Central memory CD4-positive, alpha-beta T cell (primary cell): ENCODE measurements around the gene TESK2.
"Not testable (repeated sequence)": the region's sequence is repeated elsewhere in the genome, so short reads cannot be mapped to it uniquely, and the experiment has no call there.

ENCODE experiments used
- DNase-seq: peaks from one replicate; pipeline ENCODE4 v3.0.0; 2022

TESK2 gene

DNA sequence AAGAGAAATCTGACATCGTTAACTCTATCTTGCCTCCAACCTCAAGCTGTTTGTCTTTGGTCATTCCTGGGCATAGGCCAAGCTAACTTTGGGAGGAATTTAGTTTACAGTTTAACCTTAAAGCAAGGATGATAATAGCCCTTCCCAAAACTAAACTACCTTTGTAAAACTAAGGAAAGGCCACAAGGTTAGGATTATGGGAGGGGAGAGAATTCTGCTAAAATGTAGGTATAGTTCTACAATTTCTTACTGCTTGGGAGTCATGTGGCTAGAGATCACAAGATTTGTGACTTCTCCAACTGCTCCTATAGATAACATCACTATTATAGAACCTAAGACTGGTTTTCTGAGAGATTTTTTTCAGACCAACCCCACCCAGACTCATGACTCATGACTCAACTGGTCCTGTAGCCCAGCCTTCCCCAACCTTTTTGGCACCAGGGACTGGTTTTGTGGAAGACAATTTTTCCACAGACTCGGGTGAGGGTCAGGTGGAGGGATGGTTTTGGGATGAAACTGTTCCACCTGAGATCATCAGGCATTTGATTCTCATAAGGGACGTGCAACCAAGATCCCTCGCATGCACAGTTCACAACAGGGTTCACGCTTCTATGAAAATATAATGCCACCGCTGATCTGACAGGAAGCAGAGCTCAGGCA lies 80.0 kb downstream of the TESK2 start:
- DNase-seq = no peak

DNA sequence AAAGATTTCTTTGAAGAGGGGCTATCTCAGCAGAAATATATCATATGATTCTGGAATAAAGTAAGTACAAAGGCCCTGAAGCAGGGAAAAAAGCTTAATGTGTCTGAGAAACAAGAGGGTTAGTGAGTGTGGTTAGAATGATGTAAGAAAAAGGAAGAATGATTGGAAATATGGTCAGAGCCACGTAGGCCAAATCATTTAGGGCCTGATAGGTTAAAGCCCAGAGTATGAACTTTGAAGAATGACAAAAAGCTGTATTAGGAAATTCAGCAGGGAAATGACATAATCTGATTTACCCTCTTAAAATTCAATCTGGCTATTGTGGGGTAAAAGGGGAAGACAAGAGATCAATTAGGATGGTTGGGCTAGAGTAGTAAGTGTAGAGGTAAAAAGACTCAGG lies 81.7 kb downstream of the TESK2 start:
- no peak for DNase-seq

DNA sequence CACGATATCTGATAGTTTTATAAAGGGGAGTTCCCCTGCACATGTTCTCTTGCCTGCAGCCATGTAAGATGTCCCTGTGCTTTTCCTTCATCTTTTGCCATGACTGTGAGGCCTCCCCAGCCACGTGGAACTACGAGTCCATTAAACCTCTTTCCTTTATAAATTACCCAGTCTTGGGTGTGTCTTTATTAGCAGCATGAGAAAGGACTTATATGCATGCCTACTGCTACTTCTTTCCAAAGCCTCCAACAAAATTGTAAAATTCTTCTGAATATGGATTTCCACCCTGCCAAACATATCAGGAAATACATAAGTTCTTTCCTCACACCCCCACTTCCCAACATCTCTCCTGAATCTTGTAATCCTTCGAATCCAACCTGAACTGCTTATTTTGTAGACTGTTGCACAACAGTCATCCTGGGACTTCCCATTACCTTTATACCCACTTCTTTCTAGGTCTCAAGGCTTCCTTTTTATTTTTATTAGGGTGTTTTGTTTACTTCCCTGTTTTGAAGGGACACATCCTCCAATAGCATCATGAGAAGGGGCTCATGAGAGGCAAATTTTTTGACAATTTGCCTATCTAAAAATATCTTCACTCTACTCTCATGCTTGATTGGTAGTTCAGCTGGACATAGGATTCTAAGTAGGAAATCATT lies 83.2 kb downstream of the TESK2 start:
- DNase-seq = no peak

DNA sequence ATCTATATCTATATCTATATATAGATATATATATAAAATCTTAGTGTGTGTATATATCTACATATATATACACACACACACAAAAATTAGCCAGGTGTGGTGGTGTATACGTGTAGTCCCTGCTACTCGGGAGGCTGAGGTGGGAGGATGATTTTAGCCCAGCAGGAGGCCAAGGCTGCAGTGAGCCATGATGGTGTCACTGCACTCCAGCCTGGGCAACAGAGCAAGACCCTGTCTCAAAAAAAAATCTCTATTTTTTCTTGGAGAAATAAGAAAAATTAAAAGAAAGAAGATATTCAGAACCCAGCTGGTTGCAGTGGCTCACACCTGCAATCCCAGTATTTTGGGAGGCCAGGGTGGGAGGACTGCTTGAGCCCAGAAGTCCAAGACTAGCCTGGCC lies 85.3 kb downstream of the TESK2 start:
- no peak for DNase-seq

DNA sequence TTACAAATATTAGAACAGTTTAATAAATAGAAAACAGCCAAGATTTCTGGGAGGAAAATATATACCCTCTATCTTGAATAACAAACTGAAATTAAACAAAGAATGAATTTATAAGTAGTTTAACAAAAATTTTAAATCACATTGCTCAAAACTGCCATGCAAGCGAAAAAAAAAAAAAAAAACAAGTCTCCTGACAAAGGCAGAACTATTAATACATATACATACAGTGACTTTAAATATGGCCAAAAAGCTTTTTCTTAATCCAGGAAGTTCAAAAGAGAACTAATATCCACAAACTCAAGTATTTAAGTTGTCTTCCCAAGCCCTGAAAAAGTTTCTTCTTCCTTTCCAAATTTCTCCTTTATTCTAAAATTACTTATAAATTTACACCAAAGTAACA lies 87.2 kb downstream of the TESK2 start:
- no peak for DNase-seq

DNA sequence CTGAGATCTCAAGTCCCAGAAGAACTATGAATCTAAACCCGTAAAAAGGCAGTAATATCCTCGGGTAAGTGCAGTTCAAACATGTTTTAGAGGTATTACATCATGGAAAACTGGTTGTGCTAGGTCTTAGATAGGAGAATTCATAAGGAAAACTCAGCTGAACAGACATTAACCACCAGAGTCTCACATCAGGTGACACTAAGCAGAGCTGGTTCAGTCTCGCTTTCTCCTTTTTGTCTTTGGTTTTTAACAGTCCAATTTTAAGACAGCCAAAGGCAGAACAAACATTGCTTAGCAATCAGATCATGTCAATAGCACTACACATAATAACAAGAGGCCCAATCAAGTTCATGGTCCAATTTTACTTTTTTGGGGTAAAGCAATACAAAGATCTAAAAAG lies 87.7 kb downstream of the TESK2 start:
- DNase-seq = no peak

DNA sequence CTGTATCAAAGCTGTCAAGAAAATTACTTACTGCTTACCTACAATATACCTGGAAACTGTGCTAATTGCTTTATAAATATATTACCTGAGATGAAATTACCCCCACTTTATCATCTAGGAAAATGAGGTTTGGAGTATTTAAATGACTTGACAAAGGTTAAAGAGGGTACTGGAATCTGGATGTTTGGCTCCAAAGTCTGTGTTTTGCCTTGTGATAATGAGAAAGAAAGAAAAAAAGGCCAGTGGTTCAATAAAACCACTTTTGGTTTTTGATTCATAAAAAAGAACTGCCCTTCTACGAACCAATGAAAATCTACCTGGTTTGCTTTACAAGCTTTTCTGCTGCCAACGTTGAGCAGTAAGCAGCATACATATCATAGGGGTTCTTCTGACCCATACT lies 89.4 kb downstream of the TESK2 start:
- no peak for DNase-seq

DNA sequence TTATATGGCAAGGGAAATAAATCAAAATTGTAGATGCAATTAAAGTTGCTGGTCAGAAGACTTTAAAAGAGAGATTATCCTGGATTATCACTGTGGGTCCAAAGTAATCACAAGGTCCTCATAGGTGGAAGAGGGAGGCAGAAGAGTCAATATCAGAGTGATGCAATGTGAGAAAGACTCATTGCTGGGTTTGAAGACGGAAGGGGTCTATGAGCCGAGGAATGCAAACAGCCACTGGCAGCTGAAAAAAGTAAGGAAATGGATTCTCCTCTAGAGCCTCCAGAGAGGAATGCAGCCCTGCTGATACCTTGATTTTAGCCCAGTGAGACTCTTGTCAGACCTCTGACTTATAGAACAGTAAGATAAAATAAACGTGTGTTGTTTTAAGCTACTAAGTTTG lies 90.9 kb downstream of the TESK2 start:
- no peak for DNase-seq

DNA sequence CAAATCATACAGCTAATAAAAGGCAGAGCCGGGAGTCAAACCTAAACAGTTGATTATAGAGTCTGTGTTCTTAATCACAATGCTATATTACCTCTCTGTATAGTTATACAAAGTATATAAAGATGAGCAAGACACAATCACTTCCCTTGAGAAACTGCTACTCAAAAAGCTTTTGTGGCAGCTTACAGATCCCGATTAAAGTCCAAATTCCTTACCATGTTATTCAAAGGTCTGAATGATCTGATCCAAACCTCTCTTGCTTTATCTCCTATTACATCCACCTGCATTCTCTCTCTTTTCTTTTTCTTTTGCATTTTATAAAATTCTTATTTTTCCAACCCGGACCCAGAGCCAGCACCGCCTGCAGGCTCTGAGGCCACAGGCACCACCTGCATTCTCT lies 93.7 kb downstream of the TESK2 start:
- no peak for DNase-seq

DNA sequence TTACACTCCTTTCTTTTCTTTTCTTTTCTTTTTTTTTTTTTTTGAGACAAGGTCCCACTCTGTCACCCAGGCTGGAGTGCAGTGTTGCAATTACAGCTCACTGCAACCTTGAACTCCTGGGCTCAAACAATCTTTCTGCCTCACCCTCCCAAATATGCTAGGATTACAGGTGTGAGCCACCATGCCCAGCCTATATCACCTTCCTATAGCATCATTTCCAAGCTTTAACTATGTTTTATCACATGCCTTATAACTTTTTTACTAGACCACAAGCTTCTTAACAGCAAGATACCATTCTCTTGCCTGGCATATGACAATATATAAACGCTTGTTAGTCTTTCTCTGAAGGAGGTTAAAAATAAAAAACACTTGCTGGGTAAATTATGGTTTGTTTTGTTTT lies 95.4 kb downstream of the TESK2 start:
- no peak for DNase-seq

DNA sequence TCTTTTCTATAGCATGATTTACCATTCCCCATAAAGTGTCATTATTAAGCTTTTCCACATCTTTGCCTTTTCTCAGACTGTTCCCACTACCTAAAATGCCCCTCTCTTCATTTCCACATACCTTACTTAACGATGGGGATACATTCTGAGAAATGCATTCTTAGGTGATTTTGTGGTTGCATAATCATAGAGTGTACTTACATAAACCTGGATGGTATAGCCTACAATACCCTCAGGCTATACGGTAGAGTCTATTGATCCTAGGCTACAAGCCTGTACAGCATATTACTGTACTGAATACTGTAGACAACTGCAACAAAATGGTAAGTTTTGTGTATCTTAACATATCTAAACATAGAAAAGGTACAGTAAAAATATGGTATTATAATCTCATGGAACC lies 95.9 kb downstream of the TESK2 start:
- DNase-seq = no peak

DNA sequence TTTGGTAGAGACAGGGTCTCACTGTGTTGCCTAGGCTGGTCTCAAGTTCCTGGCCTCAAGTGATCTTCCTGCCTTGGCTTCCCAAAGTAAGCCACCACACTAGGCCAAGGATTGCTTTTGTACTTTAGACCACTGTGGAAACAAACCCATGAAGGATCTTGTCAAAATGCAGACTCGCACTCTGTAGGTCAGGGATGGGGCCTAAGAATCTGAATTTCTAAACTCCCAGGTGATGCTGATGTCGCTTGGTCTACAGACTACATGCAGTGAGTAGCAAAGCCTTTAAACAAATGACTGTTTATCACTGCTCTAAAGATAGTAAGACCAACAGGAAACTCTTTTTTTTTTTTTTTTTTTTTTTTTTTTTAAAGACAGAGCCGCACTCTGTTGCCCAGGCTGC lies 96.6 kb downstream of the TESK2 start:
- DNase-seq = no peak

DNA sequence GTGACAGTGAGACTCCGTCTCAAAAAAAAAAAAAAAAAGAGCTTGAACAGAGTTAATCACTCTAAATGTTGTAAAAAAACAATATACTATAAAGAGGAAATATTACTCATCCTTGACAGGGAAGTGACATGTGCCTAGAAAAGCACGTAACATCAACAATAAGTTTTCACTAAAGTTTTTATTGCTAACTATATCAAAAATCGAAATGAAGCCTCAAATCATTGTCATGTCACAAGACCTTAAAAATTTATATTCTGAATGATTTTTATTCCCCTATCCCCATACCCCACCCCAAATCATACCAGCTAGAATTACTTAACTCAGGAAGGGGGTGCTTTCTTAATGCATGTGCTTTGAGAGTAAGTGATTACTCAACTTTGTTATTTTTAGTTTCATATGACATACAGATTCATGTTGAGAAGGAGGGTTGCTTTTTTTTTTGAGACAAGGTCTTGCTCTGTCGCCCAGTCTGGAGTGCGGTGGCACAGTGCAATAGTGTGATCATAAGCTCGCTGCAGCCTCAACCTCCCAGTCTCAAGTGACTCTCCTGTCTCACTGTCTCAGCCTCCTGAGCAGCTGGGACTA lies 97.2 kb downstream of the TESK2 start:
- DNase-seq = no peak

DNA sequence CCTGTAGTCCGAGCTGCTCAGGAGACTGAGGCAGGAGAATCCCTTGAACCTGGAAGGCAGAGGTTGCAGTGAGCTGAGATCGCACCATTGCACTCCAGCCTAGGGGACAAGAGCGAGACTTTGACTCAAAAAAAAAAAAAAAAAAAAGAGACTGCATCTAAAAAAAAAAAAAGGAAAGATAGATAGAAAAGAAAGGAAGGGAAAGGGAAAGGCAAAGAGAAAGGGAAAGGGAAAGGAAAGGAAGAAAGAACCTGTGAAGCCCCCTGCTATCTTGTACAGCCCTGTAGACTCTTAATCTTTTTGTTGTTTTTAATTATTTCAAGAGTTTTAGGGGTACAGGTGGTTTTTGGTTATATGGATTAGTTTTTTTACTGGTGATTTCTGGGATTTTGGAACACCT lies 104.7 kb downstream of the TESK2 start:
- no peak for DNase-seq

DNA sequence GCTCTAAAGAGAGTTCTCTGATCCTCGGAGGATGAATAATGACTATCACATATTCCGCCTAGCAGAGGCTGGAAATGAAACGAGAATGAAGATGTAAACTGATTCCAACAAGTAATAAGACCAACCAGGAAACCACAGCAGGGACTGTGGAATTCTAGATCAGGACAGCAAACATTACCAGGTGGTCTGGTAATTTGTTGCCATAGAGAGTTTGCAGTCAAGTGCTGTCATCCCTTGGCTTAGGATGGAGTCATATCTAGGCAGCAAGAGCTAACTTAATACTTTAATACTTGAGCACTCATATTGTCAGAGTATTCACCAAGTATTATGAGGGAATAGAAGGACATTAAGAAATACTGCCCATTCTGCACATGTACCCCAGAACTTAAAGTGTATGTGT lies 105.7 kb downstream of the TESK2 start:
- no peak for DNase-seq

DNA sequence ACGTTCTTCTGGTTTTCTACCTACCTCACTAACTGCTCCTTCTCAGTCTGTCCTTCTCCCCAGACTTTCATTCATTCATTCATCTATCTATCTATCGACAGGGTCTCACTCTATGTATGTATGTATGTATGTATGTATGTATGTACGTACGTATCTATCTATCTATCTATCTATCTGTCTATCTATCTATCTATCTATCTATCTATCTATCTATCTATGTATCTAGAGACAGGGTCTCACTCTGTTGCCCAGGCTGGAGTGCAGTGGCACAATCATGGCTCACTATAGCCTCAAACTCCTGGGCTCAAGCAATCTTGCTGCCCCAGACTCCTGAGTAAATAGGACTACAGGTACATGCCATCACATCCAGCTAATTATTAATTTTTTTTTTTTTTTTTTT lies 106.8 kb downstream of the TESK2 start:
- not testable (repeated sequence) for DNase-seq

DNA sequence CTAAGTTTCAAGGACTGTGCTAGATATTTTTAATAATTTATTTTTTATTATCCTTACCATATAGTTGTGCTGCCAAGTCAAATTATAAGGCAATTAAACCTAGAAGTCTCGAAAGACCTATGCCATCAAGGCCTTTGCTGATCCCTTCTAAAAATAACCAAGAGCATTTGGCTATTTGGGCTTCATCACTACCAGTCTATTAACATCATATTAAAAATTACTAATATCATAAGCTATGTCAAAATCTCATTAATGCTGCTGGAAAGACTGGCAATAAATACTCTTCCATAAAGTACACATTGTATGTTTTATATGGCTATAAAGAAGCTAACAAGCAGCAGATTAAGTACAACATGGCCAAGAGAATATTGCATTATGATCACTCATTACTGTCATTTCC lies 107.8 kb downstream of the TESK2 start:
- no peak for DNase-seq

DNA sequence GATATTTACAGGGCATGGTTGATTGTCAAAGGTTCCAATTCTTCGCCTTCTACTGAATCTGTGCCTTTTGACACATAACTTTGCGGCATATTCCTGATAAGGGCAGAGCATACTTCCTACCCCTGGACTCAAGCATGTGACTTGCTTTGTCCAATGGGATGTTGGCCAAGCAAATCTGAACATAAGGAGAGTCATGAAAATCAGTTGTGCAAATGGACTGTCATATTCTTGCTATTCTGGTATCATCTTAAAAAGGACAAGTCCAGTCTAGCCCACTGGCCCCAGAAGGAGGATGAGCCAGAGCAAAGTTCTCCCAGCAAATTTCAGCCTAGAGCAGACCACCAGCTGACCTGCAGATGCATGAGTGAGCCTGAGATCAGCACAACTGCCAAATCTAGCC lies 109.7 kb downstream of the TESK2 start:
- no peak for DNase-seq

DNA sequence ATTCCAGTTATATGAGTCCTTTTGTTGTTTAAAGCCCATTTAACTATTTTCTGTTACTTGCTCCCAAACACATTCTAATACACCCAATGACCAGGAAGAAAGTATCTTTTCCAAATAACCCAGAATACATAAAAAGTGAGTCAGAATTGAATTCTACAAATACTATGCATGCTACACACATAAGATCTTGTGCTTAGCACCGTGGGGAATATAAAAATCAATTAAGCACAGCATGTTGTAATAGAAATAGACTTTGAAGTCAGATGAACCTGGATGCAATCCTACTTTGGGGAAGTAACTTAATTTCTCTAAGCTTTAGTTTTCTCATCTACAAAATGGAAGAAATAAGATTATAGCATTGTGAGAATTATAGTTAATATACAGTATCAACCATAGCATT lies 110.2 kb downstream of the TESK2 start:
- no peak for DNase-seq

DNA sequence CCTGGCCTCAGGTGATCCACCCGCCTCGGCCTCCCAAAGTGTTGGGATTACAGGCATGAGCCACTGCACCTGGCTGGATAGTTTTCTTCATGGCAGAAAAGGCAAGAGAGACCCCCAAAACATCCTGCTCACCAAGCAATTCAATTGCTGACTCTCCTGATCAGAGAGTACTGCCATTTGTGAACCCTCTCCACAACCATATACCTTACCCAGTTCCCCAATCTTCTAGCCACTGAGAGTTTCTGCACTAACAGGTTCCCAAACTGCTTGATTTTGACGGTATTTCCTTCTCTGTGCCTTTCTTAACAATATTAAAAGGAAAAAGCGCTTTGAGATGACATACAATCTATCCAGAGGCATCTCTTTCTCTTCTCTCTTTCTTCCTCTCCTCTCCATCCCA lies 110.8 kb downstream of the TESK2 start:
- DNase-seq = no peak

DNA sequence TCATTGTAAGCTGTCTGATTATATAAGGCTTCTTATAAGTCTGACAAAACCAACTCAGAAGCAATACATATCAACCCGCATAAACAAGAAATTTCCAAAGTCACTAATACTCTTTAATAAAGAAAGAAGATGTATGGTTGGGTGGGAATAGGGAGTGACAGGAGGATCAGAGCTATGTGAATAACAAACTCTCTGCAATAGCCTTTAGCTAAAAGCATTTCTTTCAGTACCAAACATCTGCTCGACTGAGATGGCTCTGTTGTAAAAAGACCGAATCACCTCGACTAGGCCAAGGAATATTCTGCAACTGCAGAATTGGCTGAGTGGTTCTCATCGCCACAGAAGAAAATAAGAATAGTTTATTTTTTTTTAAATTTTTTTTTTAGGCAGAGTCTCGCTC lies 111.4 kb downstream of the TESK2 start:
- DNase-seq = no peak

DNA sequence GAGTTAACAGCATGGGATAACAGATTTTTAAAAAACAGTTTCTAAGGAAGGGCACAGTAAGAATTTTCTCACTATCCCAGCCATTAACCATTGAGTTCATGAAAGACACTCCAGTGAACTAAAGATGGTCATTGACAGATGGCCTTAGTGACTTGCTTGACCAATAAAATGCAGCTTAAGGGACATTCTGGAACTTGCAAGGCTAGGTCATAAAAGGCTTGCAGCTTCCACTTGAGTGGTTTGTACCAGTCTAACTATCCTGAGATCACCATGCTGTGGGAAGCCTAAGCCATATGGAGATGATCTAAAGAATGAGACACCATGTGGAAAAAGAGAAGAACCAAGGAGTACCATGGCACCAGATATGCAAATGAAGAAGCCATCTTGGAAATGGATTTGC lies 112.8 kb downstream of the TESK2 start:
- no peak for DNase-seq

DNA sequence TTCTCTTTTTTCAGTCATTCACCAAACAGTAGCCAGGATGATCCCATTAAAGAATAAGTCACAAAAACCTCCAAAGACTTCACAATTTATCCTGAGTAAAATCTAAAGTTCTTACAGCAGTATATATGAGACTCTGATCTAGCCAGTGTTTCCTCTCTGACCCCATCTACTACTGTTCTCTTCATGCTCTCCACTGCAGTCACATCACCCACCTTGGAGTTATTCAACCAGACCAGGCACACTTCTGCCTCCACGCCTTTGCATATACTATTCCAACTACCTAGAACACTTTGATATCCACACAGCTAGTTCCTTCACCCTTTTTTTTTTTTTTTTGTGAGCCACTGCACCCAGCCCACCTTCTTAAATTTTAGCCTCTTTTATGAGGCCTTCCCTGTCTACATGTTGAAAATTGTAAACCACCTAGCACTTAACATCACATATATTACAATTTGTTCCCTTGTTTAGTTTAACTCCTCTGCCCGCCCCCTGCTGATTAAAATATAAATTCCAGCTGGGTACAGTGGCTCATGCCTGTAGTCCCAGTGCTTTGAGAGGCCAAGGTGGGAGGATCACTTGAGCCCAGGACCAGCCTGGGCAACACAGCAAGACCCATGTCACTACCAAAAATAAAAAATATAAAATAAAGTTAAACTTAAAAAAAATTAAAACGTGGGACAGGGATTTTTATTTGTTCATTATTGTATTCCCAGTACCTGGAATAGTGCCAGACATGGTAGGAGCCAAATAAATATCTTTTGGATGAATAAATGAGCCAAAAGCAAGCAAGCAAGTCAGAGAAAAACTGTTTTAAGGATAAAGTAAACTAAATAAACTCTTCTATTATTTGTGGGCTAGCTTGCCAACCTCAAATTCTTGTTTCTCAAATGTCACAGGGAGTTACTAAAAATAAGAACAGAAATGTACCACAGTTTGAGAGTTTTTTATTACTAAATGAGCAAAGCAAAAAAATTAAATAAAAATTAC lies 115.6 kb downstream of the TESK2 start:
- no peak for DNase-seq

DNA sequence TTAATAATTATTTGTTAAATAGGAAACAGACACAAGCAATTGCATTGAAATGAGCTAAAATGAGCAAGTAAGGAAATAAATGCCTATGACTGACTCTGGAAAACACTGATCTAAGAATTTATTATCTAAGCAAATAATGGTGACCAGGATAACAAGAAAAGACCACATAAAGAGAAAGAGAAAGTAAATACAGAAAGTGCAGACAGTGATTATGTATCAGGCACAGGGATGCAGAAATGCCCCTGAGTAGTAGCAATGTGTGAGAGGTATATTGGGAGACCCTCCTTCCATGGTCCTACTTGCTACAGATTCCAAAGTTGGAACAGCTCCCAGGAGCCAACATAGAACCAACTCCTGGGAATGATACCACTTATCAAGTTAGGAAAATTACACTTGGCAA lies 117.4 kb downstream of the TESK2 start:
- no peak for DNase-seq
